ENCODE results near the gene FLVCR2.

FLVCR2 gene

GRCh38 chr14:75578102-75578785 lies at the start of gene FLVCR2:
FLVCR2 (plus strand) TSS chr14:75578620; CDS start chr14:75578973, 353 bp downstream.
- peak within 1 kb of the TSS; percentile 73 for H3K27ac ChIP-seq (ENCODE audit: low read depth, low read length)
- H3K27me3 ChIP-seq (ENCODE audit: control insufficient read depth in 1 of 2, insufficient read depth in 2 of 2, low read length in 2 of 2), result no peaks in the 10 kb centered on the region
- no peaks in the 10 kb centered on the region for H3K36me3 ChIP-seq (ENCODE audit: insufficient read depth, low read length)
- H3K9ac ChIP-seq (ENCODE audit: low read length), result peak within 1 kb of the TSS; percentile 33
- peaks cover 18% of the 10 kb centered on the region for H3K4me1 ChIP-seq (ENCODE audit: insufficient read depth, low read length)
- H3K4me3 ChIP-seq (ENCODE audit: low read depth in 1 of 2, low read length in 2 of 2), result peak within 1 kb of the TSS; percentile 74 to 84
- no peaks in the 10 kb centered on the region for H3K9me3 ChIP-seq (ENCODE audit: low read length)

- Histone ChIP-seq H3K4me1 (ENCODE audit: insufficient read depth, low read length) (peaks cover 4% of the 10 kb centered on the region), H3K27me3 (ENCODE audit: control insufficient read depth in 1 of 2, insufficient read depth in 2 of 2, low read length in 2 of 2) (no peaks in the 10 kb centered on the region), H3K9ac (ENCODE audit: low read length) (no peak overlapping the region), H3K9me3 (ENCODE audit: low read length) (no peaks in the 10 kb centered on the region), H3K4me3 (ENCODE audit: low read depth in 1 of 2, low read length in 2 of 2) (no peak overlapping the region), H3K27ac (ENCODE audit: low read depth, low read length) (no peak overlapping the region), H3K36me3 (ENCODE audit: insufficient read depth, low read length) (no peaks in the 10 kb centered on the region)
These were observed 47.2 kb upstream of the FLVCR2 start for GRCh38 chr14:75531256-75531655.

- no peaks in the 10 kb centered on the region for H3K27me3 ChIP-seq (ENCODE audit: control insufficient read depth in 1 of 2, insufficient read depth in 2 of 2, low read length in 2 of 2)
- H3K9ac ChIP-seq (ENCODE audit: low read length), result no peak overlapping the region
- no peaks in the 10 kb centered on the region for H3K36me3 ChIP-seq (ENCODE audit: insufficient read depth, low read length)
- peaks cover 4% of the 10 kb centered on the region for H3K4me1 ChIP-seq (ENCODE audit: insufficient read depth, low read length)
- H3K4me3 ChIP-seq (ENCODE audit: low read depth in 1 of 2, low read length in 2 of 2), result no peak overlapping the region
- H3K27ac ChIP-seq (ENCODE audit: low read depth, low read length), result no peak overlapping the region
- no peaks in the 10 kb centered on the region for H3K9me3 ChIP-seq (ENCODE audit: low read length)
These were observed 46.6 kb upstream of the FLVCR2 start for GRCh38 chr14:75531660-75532317.

GRCh38 chr14:75533791-75534555 lies 44.4 kb upstream of the FLVCR2 start:
- H3K4me1 ChIP-seq (ENCODE audit: insufficient read depth, low read length), result peaks cover 4% of the 10 kb centered on the region
- H3K9ac ChIP-seq (ENCODE audit: low read length), result no peak overlapping the region
- H3K27ac ChIP-seq (ENCODE audit: low read depth, low read length), result no peak overlapping the region
- H3K4me3 ChIP-seq (ENCODE audit: low read depth in 1 of 2, low read length in 2 of 2), result no peak overlapping the region
- H3K36me3 ChIP-seq (ENCODE audit: insufficient read depth, low read length), result no peaks in the 10 kb centered on the region
- H3K9me3 ChIP-seq (ENCODE audit: low read length), result no peaks in the 10 kb centered on the region
- H3K27me3 ChIP-seq (ENCODE audit: control insufficient read depth in 1 of 2, insufficient read depth in 2 of 2, low read length in 2 of 2), result no peaks in the 10 kb centered on the region

- Histone ChIP-seq H3K36me3 (ENCODE audit: insufficient read depth, low read length) (no peaks in the 10 kb centered on the region), H3K4me3 (ENCODE audit: low read depth in 1 of 2, low read length in 2 of 2) (no peak overlapping the region), H3K9ac (ENCODE audit: low read length) (no peak overlapping the region), H3K27me3 (ENCODE audit: control insufficient read depth in 1 of 2, insufficient read depth in 2 of 2, low read length in 2 of 2) (no peaks in the 10 kb centered on the region), H3K9me3 (ENCODE audit: low read length) (no peaks in the 10 kb centered on the region), H3K4me1 (ENCODE audit: insufficient read depth, low read length) (peaks cover 4% of the 10 kb centered on the region), H3K27ac (ENCODE audit: low read depth, low read length) (no peak overlapping the region)
These were observed 43.1 kb upstream of the FLVCR2 start for GRCh38 chr14:75535164-75535898.

- Histone ChIP-seq H3K4me3 (ENCODE audit: low read depth in 1 of 2, low read length in 2 of 2) (no peak overlapping the region), H3K4me1 (ENCODE audit: insufficient read depth, low read length) (peaks cover 4% of the 10 kb centered on the region), H3K9ac (ENCODE audit: low read length) (no peak overlapping the region), H3K36me3 (ENCODE audit: insufficient read depth, low read length) (no peaks in the 10 kb centered on the region), H3K27me3 (ENCODE audit: control insufficient read depth in 1 of 2, insufficient read depth in 2 of 2, low read length in 2 of 2) (no peaks in the 10 kb centered on the region), H3K9me3 (ENCODE audit: low read length) (no peaks in the 10 kb centered on the region), H3K27ac (ENCODE audit: low read depth, low read length) (no peak overlapping the region)
These were observed 41.3 kb upstream of the FLVCR2 start for GRCh38 chr14:75537071-75537470.

GRCh38 chr14:75539162-75539560 lies 39.3 kb upstream of the FLVCR2 start:
- no peak overlapping the region for H3K4me3 ChIP-seq (ENCODE audit: low read depth in 1 of 2, low read length in 2 of 2)
- H3K4me1 ChIP-seq (ENCODE audit: insufficient read depth, low read length), result no peaks in the 10 kb centered on the region
- no peaks in the 10 kb centered on the region for H3K9me3 ChIP-seq (ENCODE audit: low read length)
- H3K36me3 ChIP-seq (ENCODE audit: insufficient read depth, low read length), result no peaks in the 10 kb centered on the region
- no peaks in the 10 kb centered on the region for H3K27me3 ChIP-seq (ENCODE audit: control insufficient read depth in 1 of 2, insufficient read depth in 2 of 2, low read length in 2 of 2)
- no peak overlapping the region for H3K27ac ChIP-seq (ENCODE audit: low read depth, low read length)
- H3K9ac ChIP-seq (ENCODE audit: low read length), result no peak overlapping the region

- Histone ChIP-seq H3K36me3 (ENCODE audit: insufficient read depth, low read length) (no peaks in the 10 kb centered on the region), H3K4me3 (ENCODE audit: low read depth in 1 of 2, low read length in 2 of 2) (no peak overlapping the region), H3K27me3 (ENCODE audit: control insufficient read depth in 1 of 2, insufficient read depth in 2 of 2, low read length in 2 of 2) (no peaks in the 10 kb centered on the region), H3K9me3 (ENCODE audit: low read length) (no peaks in the 10 kb centered on the region), H3K27ac (ENCODE audit: low read depth, low read length) (no peak overlapping the region), H3K4me1 (ENCODE audit: insufficient read depth, low read length) (no peaks in the 10 kb centered on the region), H3K9ac (ENCODE audit: low read length) (no peak overlapping the region)
These were observed 38.6 kb upstream of the FLVCR2 start for GRCh38 chr14:75539561-75540478.

GRCh38 chr14:75540479-75540851 lies 38.0 kb upstream of the FLVCR2 start:
- Histone ChIP-seq H3K4me3 (ENCODE audit: low read depth in 1 of 2, low read length in 2 of 2) (no peak overlapping the region), H3K9me3 (ENCODE audit: low read length) (no peaks in the 10 kb centered on the region), H3K27me3 (ENCODE audit: control insufficient read depth in 1 of 2, insufficient read depth in 2 of 2, low read length in 2 of 2) (no peaks in the 10 kb centered on the region), H3K4me1 (ENCODE audit: insufficient read depth, low read length) (no peaks in the 10 kb centered on the region), H3K36me3 (ENCODE audit: insufficient read depth, low read length) (no peaks in the 10 kb centered on the region), H3K27ac (ENCODE audit: low read depth, low read length) (no peak overlapping the region), H3K9ac (ENCODE audit: low read length) (no peak overlapping the region)

- Histone ChIP-seq H3K27ac (ENCODE audit: low read depth, low read length) (no peak overlapping the region), H3K36me3 (ENCODE audit: insufficient read depth, low read length) (no peaks in the 10 kb centered on the region), H3K9me3 (ENCODE audit: low read length) (no peaks in the 10 kb centered on the region), H3K27me3 (ENCODE audit: control insufficient read depth in 1 of 2, insufficient read depth in 2 of 2, low read length in 2 of 2) (peaks cover 0 to 2% of the 10 kb centered on the region in 2 donors), H3K4me1 (ENCODE audit: insufficient read depth, low read length) (peaks cover under 1% of the 10 kb centered on the region), H3K4me3 (ENCODE audit: low read depth in 1 of 2, low read length in 2 of 2) (no peak overlapping the region), H3K9ac (ENCODE audit: low read length) (no peak overlapping the region)
These were observed 35.8 kb upstream of the FLVCR2 start for GRCh38 chr14:75542588-75543091.
